OCI-LY7 (cell line): ENCODE measurements around the gene MRC2.

Experiments
- CTCF ChIP-seq: fragments of 200-600 bp; sonication (generic); conservative IDR thresholded peaks from 2 replicates; pipeline ENCODE4 v1.5.1; 2014; ENCODE audit warnings: mild to moderate bottlenecking, antibody characterized with exemption, low read length, moderate library complexity, mixed read lengths
- EZH2phosphoT487 ChIP-seq: fragments of 200-600 bp; sonication (generic); IDR thresholded peaks from 2 replicates; pipeline ENCODE4 v1.6.1; 2018; ENCODE audit warnings: low read depth, borderline replicate concordance, mild to moderate bottlenecking, mixed run types, antibody characterized with exemption, low read length, moderate library complexity, mixed read lengths

- TF ChIP-seq CTCF (no peak), EZH2phosphoT487 (no peak)
These were observed 28.2 kb downstream of the MRC2 start for GRCh38 chr17:62655656-62656055.
